GM23248 (cell line): ENCODE results near the gene IGF2. TPM values are rescaled to one million over a fixed set of nuclear protein-coding genes. Genes with fewer than 3 reads are reported as not detected.

Experiments
- DNase-seq: peaks from one replicate; pipeline ENCODE4 v3.0.0-alpha.2; 2015
- H2AFZ ChIP-seq: fragments of 200-600 bp; sonication (generic); 2 replicates; pipeline ENCODE4 v1.6.1; 2016; ENCODE audit warnings: antibody characterized with exemption
- H3F3A ChIP-seq: fragments of 200-600 bp; sonication (generic); 2 replicates; pipeline ENCODE4 v1.6.1; 2016; ENCODE audit warnings: mild to moderate bottlenecking, antibody characterized with exemption, mixed run types; ENCODE audit not compliant: insufficient read depth
- H3K27ac ChIP-seq: fragments of 200-600 bp; sonication (generic); 2 replicates; pipeline ENCODE4 v1.5.1; 2016; ENCODE audit warnings: mild to moderate bottlenecking
- H3K27me3 ChIP-seq: fragments of 200-600 bp; sonication (generic); replicated peaks from 2 replicates; pipeline ENCODE4 v1.6.1; 2016; ENCODE audit warnings: mild to moderate bottlenecking; ENCODE audit not compliant: insufficient read depth
- H3K36me3 ChIP-seq: fragments of 200-600 bp; sonication (generic); 2 replicates; pipeline ENCODE4 v1.6.1; 2016; ENCODE audit warnings: low read depth, mild to moderate bottlenecking
- H3K4me1 ChIP-seq: fragments of 200-600 bp; sonication (generic); 2 replicates; pipeline ENCODE4 v1.6.1; 2016; ENCODE audit warnings: mild to moderate bottlenecking; ENCODE audit not compliant: insufficient read depth
- H3K4me2 ChIP-seq: fragments of 200-600 bp; sonication (generic); one replicate; pipeline ENCODE4 v1.6.1; 2016; ENCODE audit warnings: mild to moderate bottlenecking; ENCODE audit not compliant: unreplicated experiment
- H3K4me3 ChIP-seq: fragments of 200-600 bp; sonication (generic); 2 replicates; pipeline ENCODE4 v1.5.1; 2016; ENCODE audit warnings: mild to moderate bottlenecking
- H3K79me2 ChIP-seq: fragments of 200-600 bp; sonication (generic); 2 replicates; pipeline ENCODE4 v1.6.1; 2016; ENCODE audit warnings: mild to moderate bottlenecking; ENCODE audit not compliant: insufficient read depth
- H3K9ac ChIP-seq: fragments of 200-600 bp; sonication (generic); 2 replicates; pipeline ENCODE4 v1.6.1; 2016; ENCODE audit warnings: mild to moderate bottlenecking
- H3K9me2 ChIP-seq: fragments of 200-600 bp; sonication (generic); 2 replicates; pipeline ENCODE4 v1.6.1; 2016; ENCODE audit warnings: mixed run types, mild to moderate bottlenecking, moderate library complexity; ENCODE audit not compliant: insufficient read depth
- H3K9me3 ChIP-seq: fragments of 200-600 bp; sonication (generic); one replicate; pipeline ENCODE4 v1.6.1; 2017; ENCODE audit warnings: low read depth
- H4K20me1 ChIP-seq: fragments of 200-600 bp; sonication (generic); 2 replicates; pipeline ENCODE4 v1.6.0; 2016; ENCODE audit not compliant: insufficient read depth
- EZH2 ChIP-seq: fragments of 200-600 bp; sonication (generic); IDR thresholded peaks from 2 replicates; pipeline ENCODE4 v1.6.1; 2018; ENCODE audit warnings: antibody characterized with exemption, mild to moderate bottlenecking; ENCODE audit not compliant: insufficient read depth, poor library complexity, severe bottlenecking
- EZH2phosphoT487 ChIP-seq: fragments of 200-600 bp; sonication (generic); IDR thresholded peaks from 2 replicates; pipeline ENCODE4 v1.6.1; 2018; ENCODE audit warnings: antibody characterized with exemption, moderate library complexity, mild to moderate bottlenecking, low read depth; ENCODE audit not compliant: insufficient read depth
- WGBS, 2 experiments: methylation state at CpG; one replicate each; pipeline ENCODE4 v1.1.6; 2015 to 2017; ENCODE audit warnings: low lambda C conversion rate in 2 of 2, low coverage in 1 of 2; ENCODE audit errors: missing lambda C conversion rate in 2 of 2; 5-methylcytosine and 5-hydroxymethylcytosine counted together
- in situ Hi-C: fragments of 300-500 bp; cut with MboI; formaldehyde crosslinking; loops from 2 replicates; pipeline ENCODE4 v1.15.0; 2020
- polyA plus RNA-seq: library from polyadenylated mRNA; unstranded; fragments of >200 nt; fragmentation: Nextera tagmentation; extraction: Ambion mirVana; gene quantifications from 2 replicates; pipeline ENCODE4 v1.2.1, GENCODE V29; 2016
- total RNA-seq: library from RNA; depleted of rRNA; stranded (reverse); fragments of >200 nt; shearing (Covaris generic); gene quantifications from 2 replicates; pipeline ENCODE4 v1.2.3, GENCODE V29; 2014

The IGF2 gene
- total and polyA plus RNA-seq, 2 experiments from 2014 or later: 0.06 TPM; not detected in 1

DNA sequence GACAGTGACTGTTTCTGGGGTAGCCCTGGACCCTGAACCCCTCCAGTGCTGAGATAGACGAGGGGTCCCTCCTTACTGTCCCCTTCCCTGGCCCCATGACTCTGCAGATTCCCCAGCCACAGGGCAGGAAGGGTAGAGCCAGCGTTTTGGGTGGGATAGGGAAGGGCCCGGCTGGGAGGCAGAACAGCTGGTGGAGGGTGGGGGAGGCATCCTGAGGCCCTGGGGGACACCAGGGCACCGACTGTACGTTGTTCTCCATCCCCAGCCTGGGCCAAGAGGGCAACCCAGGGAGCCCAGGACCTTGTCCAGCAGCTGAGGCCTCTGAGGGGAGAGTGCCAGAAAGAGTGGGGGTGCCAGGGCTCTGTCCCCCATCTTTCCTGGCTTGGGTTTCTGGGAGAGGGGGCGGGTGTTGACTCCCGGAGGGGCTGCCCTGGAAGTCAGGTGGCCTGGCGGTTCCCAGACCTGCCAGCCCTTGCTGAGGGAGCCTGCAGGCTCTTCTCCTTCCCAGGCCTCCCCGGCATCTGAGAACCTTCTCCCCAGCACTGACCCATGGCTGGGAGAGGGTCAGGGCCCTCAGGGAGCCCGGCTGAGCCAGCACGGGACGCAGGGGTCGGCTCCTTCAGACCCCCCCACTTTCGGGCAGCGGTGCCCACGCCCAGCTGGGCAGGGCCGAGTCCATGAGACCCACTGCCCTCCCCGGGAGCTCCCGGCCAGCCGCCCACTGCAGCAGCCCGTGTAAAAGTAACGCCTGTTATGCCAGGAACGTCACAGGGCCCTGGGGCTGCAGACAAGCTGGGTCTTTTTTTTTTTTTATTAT, 30.3 kb downstream of the IGF2 start:
- no peaks in the 10 kb centered on the region for H3K4me1 ChIP-seq
- in situ Hi-C loops: no loop called here

DNA sequence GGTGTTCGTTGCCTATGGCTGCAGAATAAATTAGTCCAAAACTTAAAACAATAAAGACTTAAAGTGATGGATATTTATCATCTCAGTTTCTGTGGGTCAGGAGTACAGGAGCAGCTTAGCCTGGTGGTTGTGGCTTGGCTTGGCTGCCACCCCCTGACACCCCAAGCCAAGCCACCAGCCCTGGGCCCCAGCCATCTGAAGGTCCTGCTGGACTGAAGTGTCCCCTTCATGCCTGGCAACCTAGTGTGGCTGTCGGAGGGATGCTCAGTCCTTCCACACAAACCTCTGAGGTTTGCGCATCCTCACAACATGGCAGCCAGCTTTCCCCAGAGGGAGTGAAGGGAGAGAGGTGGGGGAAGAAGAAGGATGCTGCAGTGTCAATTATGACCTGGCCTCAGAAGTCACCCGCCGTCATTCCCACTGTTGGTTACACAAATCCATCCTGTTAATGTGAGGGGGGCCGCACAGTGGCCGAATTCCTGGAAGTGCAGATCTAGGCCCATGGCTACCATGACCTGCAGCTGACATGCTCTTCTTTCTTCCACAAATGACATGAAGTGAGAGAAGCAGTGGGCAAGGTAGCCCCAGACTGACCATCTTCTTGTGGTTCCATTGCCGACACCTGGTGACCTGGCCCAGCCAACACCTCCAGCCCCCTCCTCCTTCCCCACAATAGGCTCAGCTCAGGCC, 31.1 kb downstream of the IGF2 start:
- Histone ChIP-seq H2AFZ (no peak overlapping the region), H3K9ac (no peak overlapping the region), H3K9me2 (no peaks in the 10 kb centered on the region), H3K79me2 (no peaks in the 10 kb centered on the region), H3K9me3 (no peaks in the 10 kb centered on the region), H4K20me1 (no peaks in the 10 kb centered on the region), H3K4me1 (no peaks in the 10 kb centered on the region), H3K27ac (no peak overlapping the region), H3K27me3 (0 out of 2 replicates have a peak, but pooled peaks cover 36% of the 10 kb centered on the region), H3F3A (no peaks in the 10 kb centered on the region), H3K4me3 (no peak overlapping the region), H3K4me2 (no peak overlapping the region), H3K36me3 (no peaks in the 10 kb centered on the region)
- DNase-seq: no peak
- no peak for TF ChIP-seq EZH2
- no peak for TF ChIP-seq EZH2phosphoT487
- WGBS, 2 experiments: 56 to 64% methylated on average over 8 of the region's 8 CpGs
- in situ Hi-C loops: no loop called here

More for the DNA sequence above, 30.3 kb downstream of the IGF2 start:
- H3F3A ChIP-seq: no peaks in the 10 kb centered on the region
- H2AFZ ChIP-seq: no peak overlapping the region
- DNase-seq: no peak
- H4K20me1 ChIP-seq: no peaks in the 10 kb centered on the region
- H3K9me3 ChIP-seq: no peaks in the 10 kb centered on the region
- no peak for TF ChIP-seq EZH2
- no peak for TF ChIP-seq EZH2phosphoT487
- no peaks in the 10 kb centered on the region for H3K9me2 ChIP-seq
- WGBS, 2 experiments: 24 to 25% methylated on average over 22 of the region's 23 CpGs
- H3K27me3 ChIP-seq: peaks cover 36% of the 10 kb centered on the region; the same call in 1 of the 2 replicates
- no peak overlapping the region for H3K4me3 ChIP-seq
- no peak overlapping the region for H3K4me2 ChIP-seq
- no peaks in the 10 kb centered on the region for H3K79me2 ChIP-seq
- H3K9ac ChIP-seq: no peak overlapping the region
- H3K27ac ChIP-seq: no peak overlapping the region
- H3K36me3 ChIP-seq: no peaks in the 10 kb centered on the region

GRCh38 chr11:2107521-2107920, 31.7 kb downstream of the IGF2 start:
- Histone ChIP-seq H3K4me1 (no peaks in the 10 kb centered on the region), H3K4me2 (no peak overlapping the region), H3K9ac (no peak overlapping the region), H2AFZ (no peak overlapping the region), H3K9me3 (no peaks in the 10 kb centered on the region), H3K27me3 (0 out of 2 replicates have a peak, but pooled peaks cover 36% of the 10 kb centered on the region), H3K27ac (no peak overlapping the region), H3K9me2 (no peaks in the 10 kb centered on the region), H3F3A (no peaks in the 10 kb centered on the region), H4K20me1 (no peaks in the 10 kb centered on the region), H3K4me3 (no peak overlapping the region), H3K36me3 (no peaks in the 10 kb centered on the region), H3K79me2 (no peaks in the 10 kb centered on the region)
- in situ Hi-C loops: no loop called here
- WGBS, 2 experiments: 36 to 48% methylated on average over 4 of the region's 4 CpGs
- TF ChIP-seq EZH2: no peak
- TF ChIP-seq EZH2phosphoT487: no peak
- DNase-seq: no peak

DNA sequence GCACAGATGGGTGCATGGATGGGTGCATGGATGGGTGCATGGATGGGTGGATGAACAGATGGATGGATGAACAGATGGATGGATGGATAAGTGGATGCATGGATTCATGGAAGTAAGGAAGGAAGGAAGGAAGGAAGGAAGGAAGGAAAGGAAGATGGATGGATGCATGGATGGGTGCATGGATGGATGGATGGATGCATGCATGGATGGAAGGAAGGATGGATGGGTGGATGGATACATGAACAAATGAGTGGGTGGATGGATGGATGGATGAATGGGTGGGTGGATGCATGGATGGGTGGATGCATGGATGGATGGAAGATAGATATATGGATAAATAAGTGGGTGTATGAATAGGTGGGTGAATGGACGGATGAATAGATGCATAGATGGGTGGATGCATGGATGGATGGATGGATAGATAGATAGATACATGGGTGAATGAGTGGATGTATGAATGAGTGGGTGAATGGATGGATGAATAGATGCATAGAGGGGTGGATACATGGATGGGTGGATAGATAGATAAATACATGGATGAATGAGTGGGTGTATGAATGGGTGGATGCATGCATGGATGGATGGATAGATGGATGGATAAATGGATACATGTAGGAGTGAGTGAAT, 32.5 kb downstream of the IGF2 start:
- H3K9me2 ChIP-seq: no peaks in the 10 kb centered on the region
- no peaks in the 10 kb centered on the region for H3K4me1 ChIP-seq
- H4K20me1 ChIP-seq: no peaks in the 10 kb centered on the region
- no peak overlapping the region for H3K9ac ChIP-seq
- no peaks in the 10 kb centered on the region for H3K36me3 ChIP-seq
- H3F3A ChIP-seq: no peaks in the 10 kb centered on the region
- H2AFZ ChIP-seq: no peak overlapping the region
- no peak overlapping the region for H3K4me3 ChIP-seq
- in situ Hi-C loops: no loop called here
- no peaks in the 10 kb centered on the region for H3K79me2 ChIP-seq
- no peak overlapping the region for H3K4me2 ChIP-seq
- TF ChIP-seq EZH2phosphoT487: no peak
- no peak for TF ChIP-seq EZH2
- H3K9me3 ChIP-seq: no peaks in the 10 kb centered on the region
- 39 to 79% methylated on average over 1 of the region's 1 CpG for WGBS, 2 experiments
- DNase-seq: no peak
- H3K27me3 ChIP-seq: 0 out of 2 replicates have a peak, but pooled peaks cover 35% of the 10 kb centered on the region
- no peak overlapping the region for H3K27ac ChIP-seq
